Measurements from ENCODE around the gene LEF1.
"Not testable (repeated sequence)": the region's sequence is repeated elsewhere in the genome, so short reads cannot be mapped to it uniquely, and the experiment has no call there.

The LEF1 gene

DNA sequence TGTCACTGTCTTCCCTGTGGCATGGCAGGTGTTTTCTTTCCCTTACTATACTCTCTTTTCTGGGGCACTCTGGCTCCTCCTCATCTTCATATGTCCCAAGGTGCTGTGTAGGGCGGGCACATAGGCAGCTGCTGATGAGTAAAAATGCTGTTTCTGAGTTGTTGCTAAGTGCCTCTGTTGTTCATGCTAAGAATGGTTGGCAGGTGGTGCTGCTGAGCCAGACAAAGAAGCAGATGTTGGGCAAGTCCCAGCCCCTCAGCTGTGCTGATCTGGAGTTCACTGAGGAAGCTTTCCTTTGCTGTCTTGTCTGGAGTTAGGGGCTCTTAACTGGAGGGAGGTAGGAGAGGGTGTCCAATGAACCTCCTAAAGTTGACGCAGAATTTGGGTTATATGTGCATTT, 138.4 kb downstream of the LEF1 start:
- Histone ChIP-seq H3K4me1 (peaks cover 51% of the 10 kb centered on the region), H3K27me3 (no peaks in the 10 kb centered on the region), H3K36me3 (peaks cover 70% of the 10 kb centered on the region), H3K4me3 (no peak overlapping the region), H3K27ac (peak overlapping the region; percentile 45), H4K20me1 (peaks cover 10% of the 10 kb centered on the region; the same call in 1 of the 2 replicates), H3K9ac (peak overlapping the region; percentile 34; the same call in 1 of the 2 replicates), H3K9me3 (no peaks in the 10 kb centered on the region), H3K4me2 (peak overlapping the region; percentile 23)
- TF ChIP-seq Cebpa-rat (IDR thresholded peaks at IDR 0.05), result peak; percentile 45; the same call in 1 of the 2 replicates

DNA sequence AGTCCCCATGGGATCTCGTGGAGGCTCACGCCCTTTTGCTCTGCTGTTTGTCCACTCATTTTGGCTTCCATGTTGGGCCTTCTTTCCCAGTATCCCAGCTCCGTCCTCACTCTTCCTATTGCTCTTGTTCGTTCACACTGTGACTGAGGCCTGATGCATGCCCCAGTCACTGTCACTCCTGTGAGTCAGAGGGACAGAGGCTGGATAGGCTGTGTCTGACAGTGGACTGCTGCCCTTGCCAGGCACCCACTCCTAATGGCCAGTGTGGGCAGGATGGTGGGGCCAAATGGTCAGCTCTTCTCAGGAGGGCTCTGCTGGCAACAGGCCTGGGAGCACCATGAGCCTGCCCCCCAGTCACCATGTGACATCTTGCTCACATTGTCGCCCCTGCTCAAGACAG, 139.0 kb downstream of the LEF1 start:
- H3K9ac ChIP-seq, result peak overlapping the region; percentile 0; the same call in 1 of the 2 replicates
- H3K4me2 ChIP-seq, result peak overlapping the region; percentile 23

DNA sequence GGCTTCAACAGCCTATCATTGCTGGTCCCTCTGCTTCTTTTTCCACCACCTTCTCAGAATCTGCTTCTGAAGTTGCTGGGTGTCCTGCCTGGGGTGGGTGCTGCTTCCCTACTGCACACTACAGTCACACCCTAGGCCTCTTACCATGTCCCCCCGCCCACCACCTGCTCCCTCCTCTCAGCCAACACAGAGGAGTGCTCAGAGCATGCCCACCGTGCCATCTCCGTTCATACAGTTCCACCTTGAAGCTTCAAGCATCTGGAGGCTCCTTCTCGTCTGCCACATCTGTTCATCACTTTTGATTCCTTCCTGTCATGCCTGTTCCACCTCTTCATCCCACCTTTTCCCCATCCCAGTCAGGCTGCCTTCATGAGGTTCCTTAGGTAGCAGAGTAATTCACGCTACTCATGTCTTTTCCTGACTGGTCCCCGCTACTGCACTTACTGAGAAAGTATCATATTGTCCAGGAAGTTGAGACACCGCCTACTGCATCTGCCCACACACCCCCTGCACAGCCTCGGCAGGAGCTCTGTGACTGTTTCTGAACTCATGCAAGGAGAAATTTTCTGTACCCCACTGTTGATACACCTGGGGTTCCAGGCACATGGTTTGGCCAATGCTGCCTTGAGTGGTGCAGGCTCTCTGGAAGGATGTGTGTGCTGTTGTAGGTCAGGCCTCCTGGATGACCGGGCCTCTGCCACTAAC, 139.6 kb downstream of the LEF1 start:
- Histone ChIP-seq H3K4me3 (no peak overlapping the region), H3K36me3 (peaks cover 80% of the 10 kb centered on the region), H3K4me1 (peaks cover 40% of the 10 kb centered on the region), H4K20me1 (peaks cover 10% of the 10 kb centered on the region; the same call in 1 of the 2 replicates), H3K9me3 (no peaks in the 10 kb centered on the region), H3K27ac (peak overlapping the region; percentile 16; the same call in 1 of the 2 replicates), H3K9ac (no peak overlapping the region), H3K27me3 (no peaks in the 10 kb centered on the region), H3K4me2 (peak overlapping the region; percentile 23)
- TF ChIP-seq Cebpa-rat (IDR thresholded peaks at IDR 0.05), result no peak

More for the DNA sequence above, 139.0 kb downstream of the LEF1 start:
- no peaks in the 10 kb centered on the region for H3K9me3 ChIP-seq
- peak overlapping the region; percentile 16; the same call in 1 of the 2 replicates for H3K27ac ChIP-seq
- peaks cover 76% of the 10 kb centered on the region for H3K36me3 ChIP-seq
- H3K4me1 ChIP-seq, result peaks cover 45% of the 10 kb centered on the region
- peaks cover 10% of the 10 kb centered on the region; the same call in 1 of the 2 replicates for H4K20me1 ChIP-seq
- no peak for TF ChIP-seq Cebpa-rat (IDR thresholded peaks at IDR 0.05)
- no peak overlapping the region for H3K4me3 ChIP-seq
- H3K27me3 ChIP-seq, result no peaks in the 10 kb centered on the region

DNA sequence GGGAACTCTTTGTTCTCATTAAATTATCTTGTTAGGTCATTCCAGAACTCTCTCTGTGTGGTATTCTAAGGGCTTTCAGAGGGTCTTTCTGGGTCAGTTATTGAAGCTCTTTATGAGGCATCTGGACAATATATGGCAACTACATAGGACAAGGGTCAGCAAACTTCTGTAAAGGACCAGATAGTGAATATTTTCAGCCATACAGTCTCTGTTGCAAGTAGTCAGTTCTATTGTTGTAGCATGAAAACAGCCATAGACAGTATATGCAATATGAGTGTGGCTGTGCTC, 143.9 kb downstream of the LEF1 start:
- Histone ChIP-seq H3K36me3 (peaks cover 99% of the 10 kb centered on the region), H3K4me1 (peaks cover 12% of the 10 kb centered on the region), H3K9ac (no peak overlapping the region), H3K27me3 (no peaks in the 10 kb centered on the region), H3K9me3 (no peaks in the 10 kb centered on the region), H3K4me2 (no peak overlapping the region), H3K4me3 (no peak overlapping the region), H4K20me1 (peaks cover 10% of the 10 kb centered on the region; the same call in 1 of the 2 replicates), H3K27ac (no peak overlapping the region)
- TF ChIP-seq Cebpa-rat (IDR thresholded peaks at IDR 0.05), result no peak

DNA sequence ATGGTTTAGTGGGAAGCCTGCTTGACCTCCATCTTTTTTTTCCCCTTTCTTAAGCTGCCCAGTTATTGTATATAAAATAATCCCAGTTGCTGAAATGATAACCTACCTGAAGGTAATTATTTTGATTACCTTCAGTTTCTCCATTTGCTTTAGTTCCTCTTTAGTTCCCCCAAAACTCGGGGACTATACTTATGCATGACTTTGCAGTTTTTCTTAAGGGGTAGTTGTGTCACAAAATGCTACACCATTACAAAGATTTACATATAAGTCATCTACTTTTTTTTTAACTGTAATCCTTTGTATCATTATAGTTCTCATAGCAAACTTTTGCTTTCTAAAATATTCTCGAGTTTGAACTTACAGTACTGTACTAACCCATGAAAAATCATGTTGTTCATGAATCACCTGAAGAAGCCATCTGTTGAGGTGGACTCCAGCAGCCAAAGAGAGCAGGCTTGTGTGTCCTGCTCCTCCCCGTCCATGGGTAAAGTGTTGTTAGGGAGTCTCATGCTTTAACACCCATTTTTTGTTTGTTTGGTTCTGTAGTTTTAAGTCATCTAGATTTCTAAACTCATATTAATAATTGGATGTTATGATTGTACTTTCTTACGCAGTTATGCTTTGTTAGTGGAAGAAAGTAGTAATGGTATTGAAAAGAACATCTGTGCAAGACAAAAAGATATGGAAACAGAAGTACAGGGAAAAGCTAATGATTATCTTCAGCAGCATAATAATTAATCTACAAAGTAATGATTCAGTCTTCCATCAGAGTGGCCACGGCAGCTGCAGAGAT, 144.5 kb downstream of the LEF1 start:
- no peak overlapping the region for H3K4me3 ChIP-seq
- H3K4me1 ChIP-seq, result peaks cover 6% of the 10 kb centered on the region
- H3K36me3 ChIP-seq, result peaks cover 99% of the 10 kb centered on the region
- no peak overlapping the region for H3K4me2 ChIP-seq
- H3K27ac ChIP-seq, result no peak overlapping the region
- no peak for TF ChIP-seq Cebpa-rat (IDR thresholded peaks at IDR 0.05)
- peaks cover 6% of the 10 kb centered on the region; the same call in 1 of the 2 replicates for H4K20me1 ChIP-seq
- H3K9ac ChIP-seq, result no peak overlapping the region
- no peaks in the 10 kb centered on the region for H3K27me3 ChIP-seq
- H3K9me3 ChIP-seq, result no peaks in the 10 kb centered on the region

DNA sequence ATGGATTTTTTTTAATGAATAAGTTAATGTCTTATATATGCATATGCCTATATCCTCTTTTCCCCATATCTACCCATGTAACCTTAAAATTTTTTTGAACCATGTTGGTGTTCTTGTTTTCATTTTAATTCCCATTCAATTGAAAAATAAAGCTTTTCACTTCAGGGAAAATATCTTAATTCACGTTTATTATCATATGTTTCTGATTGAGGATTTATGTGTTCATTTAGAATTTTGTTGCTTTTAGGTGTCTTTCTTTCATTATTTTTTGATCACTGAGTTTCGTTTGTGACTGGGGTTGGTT, 149.9 kb downstream of the LEF1 start:
- no peak for TF ChIP-seq Cebpa-rat (IDR thresholded peaks at IDR 0.05)
- Histone ChIP-seq H3K27me3 (no peaks in the 10 kb centered on the region), H3K9me3 (no peaks in the 10 kb centered on the region), H4K20me1 (peaks cover 18% of the 10 kb centered on the region; the same call in 1 of the 2 replicates), H3K4me3 (no peak overlapping the region), H3K9ac (no peak overlapping the region), H3K36me3 (peaks cover 91% of the 10 kb centered on the region), H3K4me1 (no peaks in the 10 kb centered on the region), H3K27ac (no peak overlapping the region), H3K4me2 (no peak overlapping the region)

DNA sequence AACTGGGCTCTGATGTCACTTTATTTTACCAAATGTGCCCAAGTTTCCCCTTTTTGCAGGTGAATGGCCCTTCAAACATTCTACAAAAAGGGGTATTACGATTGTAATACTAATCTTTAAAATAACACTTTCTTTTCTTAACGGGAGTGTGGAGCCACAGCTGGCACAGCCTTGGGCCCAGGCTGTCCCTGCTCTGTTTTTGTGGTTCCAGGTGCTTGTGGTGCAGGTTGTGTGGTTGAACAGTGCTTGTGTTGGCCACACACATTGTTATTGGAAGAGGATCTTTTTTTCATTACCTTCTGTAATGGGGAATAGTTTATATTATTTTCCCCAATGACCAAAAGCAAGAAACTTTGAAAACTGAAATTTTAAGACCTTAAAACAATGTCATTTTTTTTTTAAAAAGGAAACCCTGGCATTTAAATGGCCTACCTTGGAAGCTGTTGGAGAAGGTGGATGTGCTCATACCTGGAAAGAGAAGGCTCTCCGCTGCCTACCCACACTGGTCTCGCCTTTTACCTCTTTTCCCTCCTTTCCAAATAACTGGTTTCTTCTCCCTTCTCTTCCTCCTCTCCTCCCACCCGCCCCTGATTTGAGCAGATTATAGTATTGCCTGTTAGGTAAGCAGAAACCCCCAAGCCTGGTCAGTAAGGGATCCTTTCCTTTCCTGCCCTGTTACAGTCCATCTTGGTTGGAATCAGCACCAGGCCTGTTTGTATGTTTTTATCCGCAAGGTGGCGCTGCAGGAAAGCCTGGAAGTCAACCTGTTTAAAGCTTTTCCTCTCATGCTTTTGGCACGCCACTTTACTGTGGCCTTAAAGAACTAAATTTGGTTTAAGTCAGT, 150.5 kb downstream of the LEF1 start:
- peak overlapping the region; percentile 3; the same call in 1 of the 2 replicates for H3K9ac ChIP-seq
- peaks cover 18% of the 10 kb centered on the region; the same call in 1 of the 2 replicates for H4K20me1 ChIP-seq
- no peak for TF ChIP-seq Cebpa-rat (IDR thresholded peaks at IDR 0.05)
- H3K36me3 ChIP-seq, result peaks cover 89% of the 10 kb centered on the region
- H3K4me3 ChIP-seq, result no peak overlapping the region
- no peak overlapping the region for H3K4me2 ChIP-seq
- H3K27me3 ChIP-seq, result no peaks in the 10 kb centered on the region
- no peak overlapping the region for H3K27ac ChIP-seq
- no peaks in the 10 kb centered on the region for H3K9me3 ChIP-seq
- no peaks in the 10 kb centered on the region for H3K4me1 ChIP-seq

DNA sequence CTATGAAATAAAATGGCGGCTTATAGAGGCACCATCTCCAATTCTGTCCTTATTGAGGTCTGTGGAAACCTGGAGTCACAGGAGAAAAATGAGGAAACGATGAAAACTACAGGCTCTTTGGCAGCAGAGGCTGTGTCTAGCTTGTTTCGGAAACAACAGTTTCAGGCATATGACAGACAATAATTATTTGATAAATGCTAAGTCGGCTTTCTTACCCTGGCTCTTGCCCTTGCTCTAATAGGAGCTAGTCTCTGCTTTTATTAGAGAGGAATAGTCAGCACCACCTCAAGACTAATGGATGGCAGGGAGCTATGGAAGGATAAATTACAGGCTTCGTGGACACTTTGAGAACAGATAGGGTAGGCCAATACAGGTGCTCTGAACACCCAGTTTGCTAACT, 154.8 kb downstream of the LEF1 start:
- H3K36me3 ChIP-seq, result peaks cover 89% of the 10 kb centered on the region

DNA sequence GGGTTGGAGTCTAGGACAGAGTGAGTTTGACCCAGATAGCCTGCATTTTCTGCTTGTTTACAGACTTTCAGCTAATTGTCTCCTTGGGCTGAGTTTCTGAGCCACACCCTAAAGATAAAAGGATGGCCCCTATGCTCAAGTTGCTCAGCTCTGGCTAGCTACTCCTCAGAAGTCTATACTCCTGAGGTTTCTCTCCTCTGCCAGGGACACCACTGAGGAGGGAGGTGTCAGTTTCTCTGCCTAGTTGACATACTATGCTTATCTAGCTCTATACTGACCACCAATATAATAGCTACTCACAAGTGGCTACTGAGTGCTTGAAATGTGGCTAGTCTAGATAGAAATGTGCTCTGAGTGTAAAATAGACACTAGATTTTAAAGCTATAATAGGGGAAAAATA, 155.4 kb downstream of the LEF1 start:
- Histone ChIP-seq H3K9ac (no peak overlapping the region), H3K4me2 (no peak overlapping the region), H3K27ac (no peak overlapping the region), H3K4me1 (no peaks in the 10 kb centered on the region), H4K20me1 (peaks cover 16% of the 10 kb centered on the region), H3K36me3 (peaks cover 95% of the 10 kb centered on the region), H3K4me3 (no peak overlapping the region), H3K27me3 (no peaks in the 10 kb centered on the region), H3K9me3 (peaks cover 14% of the 10 kb centered on the region)
- no peak for TF ChIP-seq Cebpa-rat (IDR thresholded peaks at IDR 0.05)

More for the DNA sequence above, 154.8 kb downstream of the LEF1 start:
- Histone ChIP-seq H4K20me1 (peaks cover 18% of the 10 kb centered on the region), H3K27me3 (no peaks in the 10 kb centered on the region), H3K4me3 (no peak overlapping the region), H3K4me1 (no peaks in the 10 kb centered on the region), H3K9ac (no peak overlapping the region), H3K9me3 (peaks cover 12% of the 10 kb centered on the region), H3K27ac (no peak overlapping the region), H3K4me2 (no peak overlapping the region)
- TF ChIP-seq Cebpa-rat (IDR thresholded peaks at IDR 0.05), result no peak

DNA sequence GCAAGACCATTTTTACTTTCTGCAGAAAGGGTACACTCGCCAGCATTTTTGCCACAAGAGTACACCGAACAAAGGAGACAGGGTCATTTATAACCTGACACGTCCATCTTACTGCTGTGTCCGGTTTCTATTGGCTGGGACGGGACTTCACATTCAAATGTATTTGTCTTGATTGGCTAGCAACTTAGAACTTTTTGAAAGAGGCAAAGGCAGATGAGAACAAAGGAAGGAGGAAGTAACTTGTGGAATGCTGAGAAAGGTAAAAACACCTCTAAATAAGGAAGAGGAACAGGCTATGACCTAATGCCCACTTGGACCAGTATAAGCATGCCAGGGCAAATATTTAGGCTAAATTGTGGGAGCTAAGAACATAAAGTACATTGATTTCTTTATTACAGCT, 156.3 kb downstream of the LEF1 start:
- H3K4me1 ChIP-seq, H3K27me3 ChIP-seq, H3K4me2 ChIP-seq, H3K27ac ChIP-seq, H3K4me3 ChIP-seq, H3K9ac ChIP-seq: not testable (repeated sequence)
- peaks cover 94% of the 10 kb centered on the region for H3K36me3 ChIP-seq
- peaks cover 19% of the 10 kb centered on the region for H3K9me3 ChIP-seq
- peaks cover 13% of the 10 kb centered on the region for H4K20me1 ChIP-seq

Data from BLaER1 (cell line).